Gastroesophageal sphincter (tissue), 4 donors: Measurements from ENCODE around the gene MRPL38. TPM values are rescaled to one million over a fixed set of nuclear protein-coding genes. Genes with fewer than 3 reads are reported as not detected.

Experiments used
- ATAC-seq: fragments of 150-250 bp; one replicate; pipeline ENCODE4 v1.9.1; 2016; ENCODE audit warnings: mild to moderate bottlenecking, moderate library complexity
- H3K27ac ChIP-seq, 4 donors: fragments of 200-600 bp; sonication (generic) in 3 of 4; 1 replicate in 3 of 4; 2 replicates in 1 of 4; pipeline ENCODE4 v1.5.1; 2016 to 2019
- H3K27me3 ChIP-seq: fragments of 200-600 bp; sonication (generic); one replicate; pipeline ENCODE4 v1.5.1; 2019
- H3K36me3 ChIP-seq, 2 donors: fragments of 200-600 bp; sonication (generic); one replicate each; pipeline ENCODE4 v1.5.1; 2019; ENCODE audit warnings: control low read depth in 1 of 2
- H3K4me1 ChIP-seq, 3 donors: fragments of 200-600 bp; sonication (generic); 1 replicate in 2 of 3; 2 replicates in 1 of 3; pipeline ENCODE4 v1.5.1; 2016 to 2019; ENCODE audit warnings: control low read depth in 2 of 3
- H3K4me3 ChIP-seq, 2 donors: fragments of 200-600 bp; sonication (generic); one replicate each; pipeline ENCODE4 v1.5.1; 2019; ENCODE audit warnings: mild to moderate bottlenecking in 1 of 2, moderate library complexity in 1 of 2
- H3K9me3 ChIP-seq, 3 donors: fragments of 200-600 bp; sonication (generic); one replicate each; pipeline ENCODE4 v1.5.1; 2017 to 2019; ENCODE audit warnings: control low read depth in 2 of 3
- EP300 ChIP-seq: sonication (generic); formaldehyde crosslinking; IDR thresholded peaks from one replicate; pipeline ENCODE4 v1.6.1; 2017; ENCODE audit warnings: antibody characterized with exemption, mild to moderate bottlenecking
- POLR2A ChIP-seq, 2 donors: fragments of 450-650 bp; IDR thresholded peaks; one replicate each; pipeline ENCODE4 v1.6.1; 2017; ENCODE audit warnings: antibody characterized with exemption in 2 of 2, mild to moderate bottlenecking in 2 of 2, moderate library complexity in 1 of 2
- POLR2AphosphoS5 ChIP-seq: sonication (generic); formaldehyde crosslinking; IDR thresholded peaks from one replicate; pipeline ENCODE4 v1.6.1; 2017; ENCODE audit warnings: antibody characterized with exemption
- WGBS, 2 donors: methylation state at CpG; one replicate each; pipeline ENCODE4 v1.1.5; 2018; ENCODE audit warnings: low coverage in 1 of 2; 5-methylcytosine and 5-hydroxymethylcytosine counted together
- total RNA-seq, 4 donors: library from RNA; depleted of rRNA; stranded (reverse); fragments of >200 nt; gene quantifications; one replicate each; pipeline ENCODE4 v1.1.0, GENCODE V29; 2016
- TF ChIP-seq, protein P1 (sequence below), 4 experiments: fragments of 200-600 bp in 2 of 4; fragments of 450-650 bp in 2 of 4; sonication (generic) in 1 of 4; IDR thresholded peaks; one replicate each; pipeline ENCODE4 v1.5.1; 2017 to 2019; ENCODE audit warnings: antibody characterized with exemption in 4 of 4, mild to moderate bottlenecking in 2 of 4, moderate library complexity in 2 of 4

MRPL38 gene
- total RNA-seq, 4 donors from 2014 or later = 18.4 to 69.6 (median 44.3) TPM

DNA sequence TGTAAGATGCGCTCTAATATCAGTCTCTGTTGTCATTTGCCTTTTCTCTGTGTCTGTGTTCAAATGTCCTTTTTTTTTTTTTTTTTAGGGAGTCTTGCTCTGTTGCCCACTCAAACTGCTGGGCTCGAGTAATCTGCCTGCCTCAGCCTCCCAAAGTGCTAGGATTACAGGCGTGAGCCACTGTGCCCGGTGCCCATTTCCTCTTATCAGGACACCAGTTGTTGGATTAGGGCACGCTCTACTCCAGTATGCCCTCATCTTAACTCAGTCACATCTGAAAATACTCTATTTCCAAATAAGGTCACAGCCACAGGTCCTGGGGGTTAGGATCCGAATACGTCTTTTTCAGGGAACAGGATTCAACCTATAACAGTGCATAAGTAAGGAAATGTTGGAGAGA, 24.4 kb downstream of the MRPL38 start:
- no peak for TF ChIP-seq EP300
- TF ChIP-seq POLR2A (IDR thresholded peaks at IDR 0.05) = no peak
- TF ChIP-seq, protein P1, sequence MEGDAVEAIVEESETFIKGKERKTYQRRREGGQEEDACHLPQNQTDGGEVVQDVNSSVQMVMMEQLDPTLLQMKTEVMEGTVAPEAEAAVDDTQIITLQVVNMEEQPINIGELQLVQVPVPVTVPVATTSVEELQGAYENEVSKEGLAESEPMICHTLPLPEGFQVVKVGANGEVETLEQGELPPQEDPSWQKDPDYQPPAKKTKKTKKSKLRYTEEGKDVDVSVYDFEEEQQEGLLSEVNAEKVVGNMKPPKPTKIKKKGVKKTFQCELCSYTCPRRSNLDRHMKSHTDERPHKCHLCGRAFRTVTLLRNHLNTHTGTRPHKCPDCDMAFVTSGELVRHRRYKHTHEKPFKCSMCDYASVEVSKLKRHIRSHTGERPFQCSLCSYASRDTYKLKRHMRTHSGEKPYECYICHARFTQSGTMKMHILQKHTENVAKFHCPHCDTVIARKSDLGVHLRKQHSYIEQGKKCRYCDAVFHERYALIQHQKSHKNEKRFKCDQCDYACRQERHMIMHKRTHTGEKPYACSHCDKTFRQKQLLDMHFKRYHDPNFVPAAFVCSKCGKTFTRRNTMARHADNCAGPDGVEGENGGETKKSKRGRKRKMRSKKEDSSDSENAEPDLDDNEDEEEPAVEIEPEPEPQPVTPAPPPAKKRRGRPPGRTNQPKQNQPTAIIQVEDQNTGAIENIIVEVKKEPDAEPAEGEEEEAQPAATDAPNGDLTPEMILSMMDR (IDR thresholded peaks at IDR 0.05) = no peak
- TF ChIP-seq POLR2AphosphoS5 = no peak
- Histone ChIP-seq H3K4me1 (peaks cover 8 to 39% (median 17%) of the 10 kb centered on the region in 3 donors), H3K27ac (peak overlapping the region in 2 of 4 donors; percentile 14 to 24), H3K9me3 (no peaks in the 10 kb centered on the region), H3K4me3 (no peak overlapping the region), H3K36me3 (peaks cover 0 to 7% of the 10 kb centered on the region in 2 donors), H3K27me3 (no peaks in the 10 kb centered on the region)
- no peak for ATAC-seq
- 74 to 83% methylated on average over 1 to 7 of the region's 7 CpGs for WGBS, 2 donors

DNA sequence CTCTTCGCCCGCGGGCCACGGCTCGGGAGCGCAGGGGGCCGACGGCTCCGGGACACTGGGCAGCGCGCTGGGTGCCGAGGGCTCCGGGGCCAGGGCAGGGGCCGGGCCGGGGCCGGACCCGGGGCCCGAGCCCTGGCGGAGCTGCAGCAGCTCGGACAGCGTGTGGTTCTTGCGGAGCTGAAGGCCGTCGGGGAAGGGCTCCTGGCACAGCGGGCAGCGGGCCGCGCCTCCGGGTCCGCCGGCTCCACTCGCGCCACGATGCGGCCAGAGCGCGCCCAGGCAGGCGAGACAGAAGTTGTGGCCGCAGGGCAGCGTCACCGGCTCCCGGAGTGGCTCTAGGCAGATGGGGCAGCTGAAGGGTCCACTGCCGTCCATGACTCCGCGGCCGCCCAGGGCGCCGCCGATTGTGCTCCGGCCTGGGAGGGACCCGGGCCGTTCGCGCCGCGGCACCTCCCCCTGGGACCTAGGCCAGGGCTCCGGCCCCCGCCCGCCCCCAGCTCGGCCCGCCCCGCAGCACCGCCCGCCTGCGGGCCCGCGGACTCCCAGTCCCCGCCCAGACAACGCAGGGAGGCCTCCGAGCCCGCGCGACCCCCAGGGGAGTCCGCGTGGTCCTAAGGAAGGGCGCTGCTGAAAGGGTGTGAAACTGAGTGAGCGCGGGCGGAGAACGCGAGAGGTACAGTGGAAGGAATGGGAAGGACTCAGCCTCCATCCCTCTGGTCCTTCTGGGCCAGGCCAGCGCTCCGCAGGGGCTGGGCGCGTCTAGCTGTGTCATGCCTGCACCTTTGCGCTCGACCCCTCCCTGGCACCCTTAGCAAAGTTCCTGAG, 26.3 kb downstream of the MRPL38 start, which contains the start of gene TRIM47:
Gene TRIM47 (minus strand): TSS at position 408 of the 825 bp plus-strand sequence. CDS start 33 bp downstream, at position 375.
- peaks cover 0 to 24% of the 10 kb centered on the region in 2 donors for H3K36me3 ChIP-seq
- peaks cover 8 to 58% (median 36%) of the 10 kb centered on the region in 3 donors for H3K4me1 ChIP-seq
- ATAC-seq = peak; percentile 81
- H3K9me3 ChIP-seq = no peaks in the 10 kb centered on the region
- peak within 1 kb of the TSS; percentile 66 to 99 (median 96) for H3K27ac ChIP-seq
- peak within 1 kb of the TSS; percentile 44 to 92 for H3K4me3 ChIP-seq
- H3K27me3 ChIP-seq = no peaks in the 10 kb centered on the region
- TF ChIP-seq EP300 (no peak), POLR2AphosphoS5 (peak; percentile 80), POLR2A (IDR thresholded peaks at IDR 0.05) (peak; percentile 86 to 90)
- TF ChIP-seq, protein P1 (IDR thresholded peaks at IDR 0.05) = peak in 3 of 4 experiments; percentile 30 to 59 (median 41)
- 5 to 7% methylated on average over 6 of the region's 87 CpGs for WGBS, 2 donors

DNA sequence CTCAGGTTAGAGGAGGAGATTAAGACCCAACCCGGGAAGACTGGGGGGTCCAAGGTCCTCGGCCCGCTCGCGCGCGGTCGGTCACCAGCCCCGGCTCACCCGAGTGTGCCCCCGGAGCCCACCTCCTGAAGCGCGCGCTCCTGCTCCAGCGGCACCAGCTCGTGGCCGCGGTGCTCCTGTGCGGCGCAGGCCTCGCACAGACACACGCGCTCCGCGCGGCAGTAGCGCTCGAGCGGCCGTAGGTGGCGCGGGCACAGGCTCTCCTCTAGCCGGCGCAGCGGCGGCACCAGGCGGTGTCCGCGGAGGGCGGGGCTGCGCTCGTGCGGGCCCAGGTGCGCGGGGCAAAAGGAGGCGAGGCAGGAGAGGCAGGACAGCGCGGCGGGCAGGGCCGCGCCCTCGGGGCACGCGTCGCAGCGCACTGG, 26.9 kb downstream of the MRPL38 start:
- H3K27ac ChIP-seq = peak overlapping the region; percentile 66 to 99 (median 96)
- peaks cover 12 to 64% (median 42%) of the 10 kb centered on the region in 3 donors for H3K4me1 ChIP-seq
- peak overlapping the region; percentile 44 to 92 for H3K4me3 ChIP-seq
- WGBS, 2 donors = 0% methylated on average over 1 of the region's 56 CpGs; no CpG with 5 or more reads in 1 of the 2 donors
- peaks cover 0 to 24% of the 10 kb centered on the region in 2 donors for H3K36me3 ChIP-seq
- no peaks in the 10 kb centered on the region for H3K9me3 ChIP-seq
- peak; percentile 75 for ATAC-seq
- H3K27me3 ChIP-seq = no peaks in the 10 kb centered on the region
- TF ChIP-seq POLR2AphosphoS5 (peak; percentile 55), POLR2A (IDR thresholded peaks at IDR 0.05) (peak in 1 of 2 donors; percentile 7), EP300 (no peak)
- TF ChIP-seq, protein P1 (IDR thresholded peaks at IDR 0.05) = peak in 3 of 4 experiments; percentile 48 to 88 (median 85)

DNA sequence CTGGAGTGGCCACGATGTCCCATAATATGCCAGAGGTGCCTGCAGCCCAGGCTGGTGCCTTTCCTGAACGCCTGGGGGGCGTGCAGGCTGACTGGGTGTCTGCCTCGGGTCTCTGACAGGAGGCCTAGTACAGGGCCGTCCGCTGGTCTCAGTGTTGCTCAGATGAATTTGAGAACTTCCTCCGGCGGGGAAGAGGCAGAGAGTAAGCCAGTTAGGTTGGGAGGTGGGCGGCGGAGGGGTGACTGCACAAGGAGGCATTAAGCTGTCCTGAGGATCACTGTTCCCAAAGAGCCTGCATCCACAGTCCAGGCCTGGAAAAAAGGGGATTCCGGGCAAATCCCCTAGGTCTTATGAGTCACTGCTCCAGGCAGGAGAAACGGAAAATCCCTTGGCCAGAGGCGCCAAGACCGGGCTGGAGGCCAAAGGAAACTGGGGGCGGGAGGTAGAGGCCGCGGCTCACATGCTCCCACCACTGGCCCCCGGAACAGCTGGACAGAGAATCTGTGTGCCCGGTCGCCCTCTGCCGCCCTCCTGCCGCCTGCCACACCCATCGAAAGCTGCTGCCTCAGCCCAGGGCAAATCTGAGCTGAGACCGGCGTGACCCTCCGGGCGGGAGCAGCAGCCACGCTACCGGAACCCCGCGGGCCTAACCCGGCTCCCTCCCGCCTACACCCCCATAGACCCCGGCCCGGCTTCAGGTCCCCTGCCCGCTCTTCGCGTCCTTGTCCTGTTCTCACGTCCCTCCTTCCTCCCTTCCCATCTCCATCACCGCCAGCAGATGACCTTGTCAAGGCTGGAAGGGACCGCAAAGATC, 27.5 kb downstream of the MRPL38 start:
- 0% methylated on average over 3 to 6 of the region's 41 CpGs for WGBS, 2 donors
- peak; percentile 59 for ATAC-seq
- H3K4me1 ChIP-seq = peaks cover 12 to 71% (median 46%) of the 10 kb centered on the region in 3 donors

More for the DNA sequence above, 27.5 kb downstream of the MRPL38 start:
- H3K27me3 ChIP-seq = no peaks in the 10 kb centered on the region
- H3K9me3 ChIP-seq = no peaks in the 10 kb centered on the region
- H3K27ac ChIP-seq = peak overlapping the region; percentile 66 to 99 (median 96)
- H3K36me3 ChIP-seq = peaks cover 0 to 24% of the 10 kb centered on the region in 2 donors
- H3K4me3 ChIP-seq = peak overlapping the region; percentile 44 to 92
- TF ChIP-seq EP300 (no peak), POLR2AphosphoS5 (peak; percentile 98), POLR2A (IDR thresholded peaks at IDR 0.05) (peak in 1 of 2 donors; percentile 27)
- TF ChIP-seq, protein P1 (IDR thresholded peaks at IDR 0.05) = peak in 2 of 4 experiments; percentile 21 to 51
